ENCODE measurements around the gene HSD17B12.

HSD17B12 gene

GRCh38 chr11:43874078-43874477 is 193.5 kb downstream of the HSD17B12 start:
- no peak for DNase-seq

- no peak for DNase-seq
Measured at GRCh38 chr11:43874738-43875137, 194.2 kb downstream of the HSD17B12 start.

DNA sequence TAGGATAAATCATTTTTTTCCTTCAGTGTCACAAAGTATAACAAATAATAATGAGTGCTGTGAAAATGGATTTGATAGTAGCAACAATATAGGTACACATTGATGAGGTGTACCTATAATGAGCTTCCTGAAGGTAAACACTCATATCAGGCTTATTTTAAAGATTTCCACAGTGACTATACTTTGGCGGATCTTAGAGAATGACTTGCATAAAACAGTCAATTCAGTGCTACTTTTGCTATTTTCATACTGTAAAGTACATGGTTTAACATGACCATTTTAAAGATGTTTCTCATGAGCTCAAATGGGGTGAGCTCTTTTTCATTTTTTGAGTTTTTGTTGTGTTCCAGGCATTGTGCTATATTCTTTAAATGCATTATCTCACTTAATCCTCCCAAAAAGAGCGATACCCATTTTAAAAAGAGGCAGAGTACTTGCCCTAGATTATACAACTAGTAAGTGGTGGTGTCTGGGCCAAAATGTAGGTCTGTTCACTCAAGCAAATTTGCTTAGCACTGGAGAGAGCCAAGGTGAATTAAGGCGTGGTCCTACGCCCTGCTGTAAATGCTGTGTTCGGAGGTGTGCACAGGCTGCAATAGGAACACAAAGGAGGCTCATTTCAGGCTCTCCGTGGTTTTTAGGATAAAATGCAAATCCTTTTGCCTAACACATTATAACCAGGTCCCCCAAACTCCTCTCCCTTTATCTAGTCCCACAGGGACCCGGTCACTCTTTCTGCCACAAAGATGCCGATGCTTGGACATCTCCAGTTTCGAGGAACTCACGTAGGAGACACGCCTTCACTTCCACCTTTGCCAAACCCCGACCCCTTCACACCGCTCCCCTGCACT is 199.5 kb downstream of the HSD17B12 start:
- DNase-seq, result no peak

GRCh38 chr11:43880640-43881159 is 200.2 kb downstream of the HSD17B12 start, which contains the start of gene ALKBH3:
ALKBH3 (plus strand) TSS chr11:43880831; CDS start chr11:43882653, 1,822 bp downstream.
- peak; percentile 68 for DNase-seq

DNA sequence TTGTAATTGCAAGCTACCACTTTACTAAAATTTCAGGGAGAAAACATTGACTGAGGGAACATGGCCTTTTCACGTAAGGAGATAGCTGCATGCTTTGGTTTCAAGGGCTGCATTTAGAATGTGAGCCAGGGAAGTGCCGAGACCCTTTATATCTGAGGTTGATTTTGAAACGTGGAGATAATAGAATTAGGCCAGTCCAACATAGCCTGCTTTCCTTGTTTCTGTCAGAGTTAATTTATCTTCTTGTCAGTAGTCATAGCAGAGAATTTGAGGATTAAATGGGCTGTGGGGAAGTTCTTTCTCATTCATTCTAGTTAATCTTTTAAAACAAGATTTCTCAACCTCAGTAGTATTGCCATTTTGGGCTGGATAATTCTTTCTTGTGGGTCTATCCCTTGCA is 212.3 kb downstream of the HSD17B12 start:
- no peak for DNase-seq

DNA sequence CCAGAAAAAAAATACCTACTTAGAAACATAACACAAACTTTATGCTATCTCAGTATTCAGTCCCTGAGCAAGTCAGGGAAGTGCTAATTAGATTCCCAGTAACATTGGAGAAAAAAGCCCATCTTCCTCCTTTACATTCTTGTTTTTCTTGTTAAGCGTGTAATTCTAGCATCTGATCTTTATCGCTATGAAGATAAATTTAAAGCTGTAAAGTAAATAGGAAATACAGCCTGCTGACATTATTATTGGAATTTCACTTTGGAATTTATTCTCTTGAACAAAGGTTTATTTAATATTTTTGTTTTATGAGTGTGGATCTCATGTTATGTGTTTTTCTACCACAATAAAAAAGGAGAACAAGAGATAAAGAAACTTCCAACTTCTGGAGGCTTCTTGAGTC is 214.0 kb downstream of the HSD17B12 start:
- DNase-seq, result no peak

DNA sequence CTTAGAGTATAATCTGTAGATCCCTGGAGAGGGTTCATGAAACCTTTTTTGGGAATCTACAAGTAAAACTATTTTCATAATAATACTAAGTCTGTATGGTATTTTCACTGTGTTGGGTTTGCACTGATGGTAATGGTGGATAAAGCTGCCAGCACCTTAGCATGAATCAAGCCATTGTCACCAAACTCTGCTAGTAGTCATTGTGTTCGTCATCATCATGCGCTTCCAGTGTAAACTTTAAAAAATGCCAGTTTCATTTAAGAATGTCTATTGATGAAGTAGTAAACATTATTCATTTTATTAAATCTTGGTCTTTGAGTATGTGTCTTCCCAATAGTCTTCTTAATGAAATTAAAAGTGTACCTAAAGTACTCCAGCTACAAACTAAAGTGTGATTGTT is 215.1 kb downstream of the HSD17B12 start:
- DNase-seq, result no peak

DNA sequence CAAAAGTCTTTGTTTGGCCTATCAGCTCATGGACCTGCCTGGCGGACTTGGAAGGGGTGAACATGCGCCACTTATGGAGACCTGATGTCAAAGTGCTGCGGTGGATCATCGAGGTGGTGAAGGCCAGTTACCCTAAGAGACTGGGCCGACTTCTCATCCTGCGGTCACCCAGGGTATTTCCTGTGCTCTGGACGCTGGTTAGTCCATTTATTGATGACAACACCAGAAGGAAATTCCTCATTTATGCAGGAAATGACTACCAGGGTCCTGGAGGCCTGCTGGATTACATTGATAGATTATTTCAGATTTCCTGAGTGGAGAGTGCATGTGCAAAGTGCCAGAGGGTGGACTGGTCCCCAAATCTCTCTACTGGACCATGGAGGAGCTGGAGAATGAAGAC is 218.0 kb downstream of the HSD17B12 start:
- no peak for DNase-seq

GRCh38 chr11:43899094-43899493 is 218.6 kb downstream of the HSD17B12 start:
- DNase-seq, result no peak

- DNase-seq, result no peak
Measured at GRCh38 chr11:43901551-43901950, 221.0 kb downstream of the HSD17B12 start.

GRCh38 chr11:43903078-43903477 is 222.5 kb downstream of the HSD17B12 start:
- no peak for DNase-seq

DNA sequence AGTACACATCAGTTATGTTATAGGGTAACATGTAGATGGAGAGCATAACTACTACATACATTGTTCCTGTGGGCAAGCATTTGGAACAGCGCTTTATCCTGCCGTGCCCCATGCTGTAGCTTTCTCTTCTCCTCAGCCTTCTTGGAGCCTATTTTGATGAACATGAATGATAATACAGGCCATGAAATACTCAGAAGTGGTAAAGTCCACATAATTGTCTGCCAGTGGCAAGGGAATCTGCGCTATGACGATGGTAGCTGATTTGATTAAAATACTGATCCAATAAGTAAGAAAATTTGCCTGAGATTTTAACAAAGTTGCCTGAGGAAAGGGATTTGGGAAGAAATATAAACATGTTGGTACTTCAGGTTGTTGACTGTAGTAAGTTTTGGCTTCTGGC is 223.4 kb downstream of the HSD17B12 start:
- DNase-seq, result no peak

DNA sequence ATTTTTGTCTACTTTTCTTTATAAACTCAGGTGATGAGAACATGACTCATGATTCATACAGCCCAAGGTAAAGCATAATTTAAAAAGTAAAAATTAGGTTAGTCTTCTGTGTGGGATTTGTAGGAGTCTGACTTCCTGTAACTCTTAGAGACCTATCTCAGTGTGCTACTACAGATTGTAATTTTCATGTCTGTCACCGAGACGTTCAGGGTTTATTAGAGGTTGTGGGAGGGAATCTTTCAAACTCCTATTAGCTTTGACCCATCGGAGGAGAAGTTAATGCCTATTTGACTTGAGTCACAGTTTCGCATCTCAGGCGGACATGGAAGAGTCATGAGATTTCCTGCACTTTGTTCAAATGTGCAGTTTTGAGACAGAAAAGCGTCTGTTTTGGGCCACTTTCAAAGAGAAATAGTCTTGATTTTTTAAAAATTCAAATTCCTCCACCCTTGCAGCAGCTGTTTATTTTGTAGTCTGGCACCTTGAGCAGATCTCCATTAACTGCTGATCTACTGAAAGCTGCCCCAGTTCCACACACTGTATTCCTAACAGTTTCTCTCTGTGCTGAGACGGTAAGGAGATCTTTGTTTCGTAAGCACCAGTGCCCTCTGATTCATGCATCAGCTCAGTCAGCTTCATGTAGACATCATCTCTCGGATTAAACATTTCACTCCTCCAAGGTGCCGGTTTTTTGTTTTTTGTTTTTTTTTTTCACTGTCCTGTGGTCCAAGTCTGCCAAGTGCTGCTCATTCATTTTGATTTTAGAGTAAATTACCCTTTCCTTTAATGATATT is 224.4 kb downstream of the HSD17B12 start:
- no peak for DNase-seq

DNA sequence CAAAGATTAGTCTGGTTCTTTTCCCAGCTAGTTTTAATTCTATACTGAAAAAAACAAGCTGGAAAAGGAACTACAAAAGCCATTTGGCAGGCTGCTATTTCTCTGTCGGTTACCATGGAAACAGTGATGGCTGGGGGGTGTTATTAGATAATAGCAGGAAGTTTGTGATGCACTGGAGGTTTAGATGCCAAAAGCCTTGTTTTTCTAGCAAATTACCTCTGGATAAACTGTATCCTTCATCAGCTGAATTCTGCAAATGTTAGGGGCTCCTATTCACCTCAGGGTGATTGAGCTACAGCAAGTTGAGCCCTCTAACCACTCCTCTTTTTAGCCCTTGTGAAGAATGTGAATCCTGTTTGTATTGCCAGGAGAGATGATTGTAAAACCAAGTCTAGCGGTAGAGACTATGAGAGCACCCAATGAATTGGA is 225.3 kb downstream of the HSD17B12 start:
- no peak for DNase-seq
